H1 (cell line): ENCODE data around the gene TMEM14C. TPM values are rescaled to one million over a fixed set of nuclear protein-coding genes. Genes with fewer than 3 reads are reported as not detected.

ENCODE experiments used
- ATF3 ChIP-seq: IDR thresholded peaks from 2 replicates; pipeline ENCODE4 v1.6.1; 2011; ENCODE audit warnings: low read depth, mild to moderate bottlenecking, low read length; ENCODE audit not compliant: insufficient read depth
- CEBPB ChIP-seq: IDR thresholded peaks from 2 replicates; pipeline ENCODE4 v1.6.1; 2012; ENCODE audit warnings: low read depth, low read length
- NRF1 ChIP-seq: IDR thresholded peaks from 2 replicates; pipeline ENCODE4 v1.6.1; 2011; ENCODE audit warnings: mild to moderate bottlenecking, low read depth, low read length, improper control_type of control experiment
- PHF8 ChIP-seq: fragments of 200-600 bp; sonication (generic); conservative IDR thresholded peaks from 2 replicates; pipeline ENCODE4 v1.7.1; 2012; ENCODE audit warnings: low read depth, mild to moderate bottlenecking, inconsistent platforms, low read length, moderate library complexity
- RBBP5 ChIP-seq: IDR thresholded peaks from 2 replicates; pipeline ENCODE4 v1.7.1; 2012; ENCODE audit warnings: low read depth, mild to moderate bottlenecking, inconsistent platforms, low read length, moderate library complexity, borderline replicate concordance
- RNF2 ChIP-seq: fragments of 200-900, 300-1000 bp; sonication (generic); IDR thresholded peaks from 2 replicates; pipeline ENCODE4 v1.7.1; 2016; ENCODE audit warnings: borderline replicate concordance, low read depth, mild to moderate bottlenecking, antibody characterized with exemption, low read length; ENCODE audit not compliant: poor library complexity, severe bottlenecking; ENCODE audit errors: missing control alignments
- SIRT6 ChIP-seq: IDR thresholded peaks from one replicate; pipeline ENCODE4 v1.7.1; 2012; ENCODE audit warnings: low read length, inconsistent platforms
- SUZ12 ChIP-seq: fragments of 200-600 bp; sonication (generic); IDR thresholded peaks from 2 replicates; pipeline ENCODE4 v1.6.1; 2012; ENCODE audit warnings: mild to moderate bottlenecking, inconsistent platforms, low read length, moderate library complexity, mixed read lengths
- TAF7 ChIP-seq: optimal IDR thresholded peaks from 2 replicates; pipeline ENCODE3; 2011; ENCODE audit warnings: low read depth, mild to moderate bottlenecking, inconsistent platforms, low read length, moderate library complexity, borderline replicate concordance
- ZNF274 ChIP-seq: IDR thresholded peaks from 2 replicates; pipeline ENCODE4 v1.7.0; 2012; ENCODE audit warnings: low read length, borderline replicate concordance; ENCODE audit errors: extremely low read depth
- polyA plus RNA-seq, 7 experiments: library from polyadenylated mRNA; depleted of rRNA in 3 of 7; stranded (reverse) in 5 of 7; unstranded in 2 of 7; fragments of >200 nt in 5 of 7; fragments of 200-250 nt in 2 of 7; gene quantifications; 1 replicate in 5 of 7; 2 replicates in 1 of 7; 4 replicates in 1 of 7; pipeline versions ENCODE4 v1.2.1 to v1.2.3, GENCODE V29; 2011 to 2013; ENCODE audit warnings: missing spikeins in 2 of 7, mixed read lengths in 2 of 7
- total RNA-seq: library from RNA; stranded (reverse); fragmentation: NEBNext Ultra II Directional; extraction: Animal tissue kit (Norgen Biotek cat#: 25700); gene quantifications from 2 replicates; pipeline ENCODE4 v1.2.1, GENCODE V29; 2021
- TF ChIP-seq, protein P1 (sequence below): fragments of 300-600 bp; sonication (generic); IDR thresholded peaks from 2 replicates; pipeline ENCODE4 v1.7.1; 2012; ENCODE audit warnings: low read length, moderate library complexity, mild to moderate bottlenecking, inconsistent platforms; ENCODE audit not compliant: insufficient replicate concordance

TMEM14C gene
- total and polyA plus RNA-seq, 2 of the 8 experiments (the other 6 are each of a cell fraction or from before 2014, with no cell fraction given), result 116 to 157 TPM

DNA sequence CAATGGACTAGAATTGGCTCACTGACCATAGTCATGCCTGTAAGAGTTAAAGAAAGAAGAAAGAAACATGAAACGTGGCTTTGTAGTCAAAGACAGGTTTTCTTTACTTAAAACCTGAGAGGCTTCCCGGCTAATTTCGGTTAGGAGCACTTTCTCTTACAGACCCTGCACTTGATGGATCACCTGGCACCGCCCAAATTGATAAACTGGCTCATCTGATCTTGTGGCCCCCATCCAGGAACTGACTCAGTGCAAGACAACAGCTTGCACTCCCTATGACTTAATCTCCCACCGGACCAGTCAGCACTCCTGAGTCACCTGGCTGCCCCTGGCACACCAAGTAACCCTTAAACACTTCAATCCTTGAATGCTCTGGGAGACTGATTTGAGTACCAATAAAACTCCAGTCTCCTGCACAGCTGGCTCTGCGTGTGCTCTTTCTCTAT is 37.0 kb downstream of the TMEM14C start (continued):
- TF ChIP-seq, protein P1, sequence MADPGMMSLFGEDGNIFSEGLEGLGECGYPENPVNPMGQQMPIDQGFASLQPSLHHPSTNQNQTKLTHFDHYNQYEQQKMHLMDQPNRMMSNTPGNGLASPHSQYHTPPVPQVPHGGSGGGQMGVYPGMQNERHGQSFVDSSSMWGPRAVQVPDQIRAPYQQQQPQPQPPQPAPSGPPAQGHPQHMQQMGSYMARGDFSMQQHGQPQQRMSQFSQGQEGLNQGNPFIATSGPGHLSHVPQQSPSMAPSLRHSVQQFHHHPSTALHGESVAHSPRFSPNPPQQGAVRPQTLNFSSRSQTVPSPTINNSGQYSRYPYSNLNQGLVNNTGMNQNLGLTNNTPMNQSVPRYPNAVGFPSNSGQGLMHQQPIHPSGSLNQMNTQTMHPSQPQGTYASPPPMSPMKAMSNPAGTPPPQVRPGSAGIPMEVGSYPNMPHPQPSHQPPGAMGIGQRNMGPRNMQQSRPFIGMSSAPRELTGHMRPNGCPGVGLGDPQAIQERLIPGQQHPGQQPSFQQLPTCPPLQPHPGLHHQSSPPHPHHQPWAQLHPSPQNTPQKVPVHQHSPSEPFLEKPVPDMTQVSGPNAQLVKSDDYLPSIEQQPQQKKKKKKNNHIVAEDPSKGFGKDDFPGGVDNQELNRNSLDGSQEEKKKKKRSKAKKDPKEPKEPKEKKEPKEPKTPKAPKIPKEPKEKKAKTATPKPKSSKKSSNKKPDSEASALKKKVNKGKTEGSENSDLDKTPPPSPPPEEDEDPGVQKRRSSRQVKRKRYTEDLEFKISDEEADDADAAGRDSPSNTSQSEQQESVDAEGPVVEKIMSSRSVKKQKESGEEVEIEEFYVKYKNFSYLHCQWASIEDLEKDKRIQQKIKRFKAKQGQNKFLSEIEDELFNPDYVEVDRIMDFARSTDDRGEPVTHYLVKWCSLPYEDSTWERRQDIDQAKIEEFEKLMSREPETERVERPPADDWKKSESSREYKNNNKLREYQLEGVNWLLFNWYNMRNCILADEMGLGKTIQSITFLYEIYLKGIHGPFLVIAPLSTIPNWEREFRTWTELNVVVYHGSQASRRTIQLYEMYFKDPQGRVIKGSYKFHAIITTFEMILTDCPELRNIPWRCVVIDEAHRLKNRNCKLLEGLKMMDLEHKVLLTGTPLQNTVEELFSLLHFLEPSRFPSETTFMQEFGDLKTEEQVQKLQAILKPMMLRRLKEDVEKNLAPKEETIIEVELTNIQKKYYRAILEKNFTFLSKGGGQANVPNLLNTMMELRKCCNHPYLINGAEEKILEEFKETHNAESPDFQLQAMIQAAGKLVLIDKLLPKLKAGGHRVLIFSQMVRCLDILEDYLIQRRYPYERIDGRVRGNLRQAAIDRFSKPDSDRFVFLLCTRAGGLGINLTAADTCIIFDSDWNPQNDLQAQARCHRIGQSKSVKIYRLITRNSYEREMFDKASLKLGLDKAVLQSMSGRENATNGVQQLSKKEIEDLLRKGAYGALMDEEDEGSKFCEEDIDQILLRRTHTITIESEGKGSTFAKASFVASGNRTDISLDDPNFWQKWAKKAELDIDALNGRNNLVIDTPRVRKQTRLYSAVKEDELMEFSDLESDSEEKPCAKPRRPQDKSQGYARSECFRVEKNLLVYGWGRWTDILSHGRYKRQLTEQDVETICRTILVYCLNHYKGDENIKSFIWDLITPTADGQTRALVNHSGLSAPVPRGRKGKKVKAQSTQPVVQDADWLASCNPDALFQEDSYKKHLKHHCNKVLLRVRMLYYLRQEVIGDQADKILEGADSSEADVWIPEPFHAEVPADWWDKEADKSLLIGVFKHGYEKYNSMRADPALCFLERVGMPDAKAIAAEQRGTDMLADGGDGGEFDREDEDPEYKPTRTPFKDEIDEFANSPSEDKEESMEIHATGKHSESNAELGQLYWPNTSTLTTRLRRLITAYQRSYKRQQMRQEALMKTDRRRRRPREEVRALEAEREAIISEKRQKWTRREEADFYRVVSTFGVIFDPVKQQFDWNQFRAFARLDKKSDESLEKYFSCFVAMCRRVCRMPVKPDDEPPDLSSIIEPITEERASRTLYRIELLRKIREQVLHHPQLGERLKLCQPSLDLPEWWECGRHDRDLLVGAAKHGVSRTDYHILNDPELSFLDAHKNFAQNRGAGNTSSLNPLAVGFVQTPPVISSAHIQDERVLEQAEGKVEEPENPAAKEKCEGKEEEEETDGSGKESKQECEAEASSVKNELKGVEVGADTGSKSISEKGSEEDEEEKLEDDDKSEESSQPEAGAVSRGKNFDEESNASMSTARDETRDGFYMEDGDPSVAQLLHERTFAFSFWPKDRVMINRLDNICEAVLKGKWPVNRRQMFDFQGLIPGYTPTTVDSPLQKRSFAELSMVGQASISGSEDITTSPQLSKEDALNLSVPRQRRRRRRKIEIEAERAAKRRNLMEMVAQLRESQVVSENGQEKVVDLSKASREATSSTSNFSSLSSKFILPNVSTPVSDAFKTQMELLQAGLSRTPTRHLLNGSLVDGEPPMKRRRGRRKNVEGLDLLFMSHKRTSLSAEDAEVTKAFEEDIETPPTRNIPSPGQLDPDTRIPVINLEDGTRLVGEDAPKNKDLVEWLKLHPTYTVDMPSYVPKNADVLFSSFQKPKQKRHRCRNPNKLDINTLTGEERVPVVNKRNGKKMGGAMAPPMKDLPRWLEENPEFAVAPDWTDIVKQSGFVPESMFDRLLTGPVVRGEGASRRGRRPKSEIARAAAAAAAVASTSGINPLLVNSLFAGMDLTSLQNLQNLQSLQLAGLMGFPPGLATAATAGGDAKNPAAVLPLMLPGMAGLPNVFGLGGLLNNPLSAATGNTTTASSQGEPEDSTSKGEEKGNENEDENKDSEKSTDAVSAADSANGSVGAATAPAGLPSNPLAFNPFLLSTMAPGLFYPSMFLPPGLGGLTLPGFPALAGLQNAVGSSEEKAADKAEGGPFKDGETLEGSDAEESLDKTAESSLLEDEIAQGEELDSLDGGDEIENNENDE, result no peak
- TF ChIP-seq PHF8 (no peak), ZNF274 (no peak), RBBP5 (no peak), CEBPB (no peak), TAF7 (no peak), RNF2 (no peak), SIRT6 (no peak), SUZ12 (no peak), NRF1 (no peak), ATF3 (no peak)
